NT2/D1 (cell line): ENCODE measurements around the gene BNC2.

Experiments used
- SUZ12 ChIP-seq: IDR thresholded peaks from 2 replicates; pipeline ENCODE4 v1.6.1; 2011; ENCODE audit not compliant: insufficient read length, insufficient read depth; ENCODE audit errors: extremely low read depth
- YY1 ChIP-seq: IDR thresholded peaks from 2 replicates; pipeline ENCODE4 v1.6.1; 2011; ENCODE audit not compliant: insufficient read length, insufficient read depth
- ZNF274 ChIP-seq: IDR thresholded peaks from 2 replicates; pipeline ENCODE4 v1.6.1; 2011; ENCODE audit warnings: mild to moderate bottlenecking, low read depth, low read length

DNA sequence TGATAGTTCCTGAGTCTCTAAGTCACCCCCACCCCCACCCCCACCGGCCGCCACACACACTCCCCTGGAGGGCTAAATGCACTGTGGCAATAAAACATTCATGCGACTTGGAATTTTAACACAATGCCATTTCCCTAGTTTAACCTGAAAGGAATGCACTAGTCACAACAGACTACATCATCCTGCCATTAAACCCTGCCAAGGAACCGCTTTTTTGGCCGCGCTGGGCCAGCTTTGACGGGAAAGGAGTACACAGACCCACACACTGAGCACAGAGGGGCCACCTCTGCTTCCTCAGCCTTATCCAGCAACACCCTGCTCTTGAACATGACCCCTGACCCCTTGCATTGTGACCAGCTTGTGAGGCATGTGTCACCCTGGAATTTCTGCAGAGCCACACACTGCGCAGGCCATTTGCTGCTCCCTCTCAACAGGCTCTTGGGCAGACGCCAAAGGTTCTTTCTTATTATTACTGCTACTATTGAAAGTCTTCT lies 165.3 kb downstream of the BNC2 start:
- TF ChIP-seq SUZ12 (no peak), ZNF274 (no peak), YY1 (no peak)
